ENCODE measurements around the gene SAPCD1. TPM values are rescaled to one million over a fixed set of nuclear protein-coding genes. Genes with fewer than 3 reads are reported as not detected.

SAPCD1 gene
- 2.0 to 4.2 TPM (median 3.7 TPM) in 5 replicates for total RNA-seq (2022; extraction: Qiagen RNA extraction; ENCODE audit: low read depth)

DNA sequence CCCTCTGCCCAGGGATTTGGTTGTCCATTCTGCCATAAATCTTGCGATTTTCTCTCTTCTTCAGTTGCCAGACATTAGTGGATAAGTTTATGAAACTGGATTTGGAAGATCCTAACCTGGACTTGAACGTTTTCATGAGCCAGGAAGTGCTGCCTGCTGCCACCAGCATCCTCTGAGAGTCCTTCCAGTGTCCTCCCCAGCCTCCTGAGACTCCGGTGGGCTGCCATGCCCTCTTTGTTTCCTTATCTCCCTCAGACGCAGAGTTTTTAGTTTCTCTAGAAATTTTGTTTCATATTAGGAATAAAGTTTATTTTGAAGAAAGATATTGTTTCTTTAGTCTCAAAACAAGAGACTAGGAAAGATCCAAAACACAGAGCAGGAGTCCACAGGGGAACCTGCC, at the start of gene SAPCD1:
Gene SAPCD1, plus strand, starts transcription at position 301 of the 400 bp plus-strand sequence. CDS start 399 bp downstream, outside the sequence.

DNA sequence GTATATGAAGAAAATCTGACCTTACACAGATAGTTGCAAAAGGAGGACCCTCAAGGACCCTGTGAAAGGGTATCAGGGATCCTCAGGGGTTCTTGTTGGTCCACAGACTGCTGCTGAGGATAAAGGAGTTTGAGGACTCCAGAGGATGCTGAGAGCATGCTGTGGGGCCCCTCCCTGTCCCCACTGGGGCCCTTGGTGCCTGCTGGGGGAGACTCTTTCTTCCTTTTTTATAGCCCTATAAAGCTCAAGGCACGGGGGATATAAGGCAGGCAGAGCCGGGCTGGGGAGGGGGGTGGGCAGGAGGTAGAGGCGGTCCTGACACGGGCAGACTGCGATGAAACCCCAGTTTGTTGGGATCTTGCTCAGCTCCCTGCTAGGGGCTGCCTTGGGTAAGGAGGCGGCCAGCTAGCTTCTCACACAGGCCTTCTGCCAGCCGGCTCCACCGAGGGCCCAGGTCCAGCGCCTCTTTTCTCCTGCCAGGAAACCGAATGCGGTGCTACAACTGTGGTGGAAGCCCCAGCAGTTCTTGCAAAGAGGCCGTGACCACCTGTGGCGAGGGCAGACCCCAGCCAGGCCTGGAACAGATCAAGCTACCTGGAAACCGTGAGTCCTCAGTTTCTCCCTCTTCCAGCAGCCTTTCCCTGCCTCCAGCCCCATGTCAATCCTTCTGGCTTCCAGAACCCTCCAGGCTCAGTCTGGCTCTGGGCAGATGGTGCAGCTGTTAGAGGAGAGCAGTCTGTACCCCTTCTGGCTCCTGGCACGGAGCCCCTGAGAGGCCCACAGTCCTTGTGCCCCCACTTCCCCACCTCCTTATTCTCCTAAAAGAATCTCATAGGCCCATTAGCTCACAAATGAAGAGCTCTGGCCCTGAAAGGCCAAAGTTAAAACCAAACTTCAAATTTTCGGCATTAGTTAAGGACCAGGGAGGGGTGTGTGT, 47.2 kb upstream of the SAPCD1 start, which contains the start of gene LY6G6D:
Gene LY6G6D, plus strand, starts transcription at position 327 of the 937 bp plus-strand sequence. Its CDS starts 8 bp downstream, at position 335.

DNA sequence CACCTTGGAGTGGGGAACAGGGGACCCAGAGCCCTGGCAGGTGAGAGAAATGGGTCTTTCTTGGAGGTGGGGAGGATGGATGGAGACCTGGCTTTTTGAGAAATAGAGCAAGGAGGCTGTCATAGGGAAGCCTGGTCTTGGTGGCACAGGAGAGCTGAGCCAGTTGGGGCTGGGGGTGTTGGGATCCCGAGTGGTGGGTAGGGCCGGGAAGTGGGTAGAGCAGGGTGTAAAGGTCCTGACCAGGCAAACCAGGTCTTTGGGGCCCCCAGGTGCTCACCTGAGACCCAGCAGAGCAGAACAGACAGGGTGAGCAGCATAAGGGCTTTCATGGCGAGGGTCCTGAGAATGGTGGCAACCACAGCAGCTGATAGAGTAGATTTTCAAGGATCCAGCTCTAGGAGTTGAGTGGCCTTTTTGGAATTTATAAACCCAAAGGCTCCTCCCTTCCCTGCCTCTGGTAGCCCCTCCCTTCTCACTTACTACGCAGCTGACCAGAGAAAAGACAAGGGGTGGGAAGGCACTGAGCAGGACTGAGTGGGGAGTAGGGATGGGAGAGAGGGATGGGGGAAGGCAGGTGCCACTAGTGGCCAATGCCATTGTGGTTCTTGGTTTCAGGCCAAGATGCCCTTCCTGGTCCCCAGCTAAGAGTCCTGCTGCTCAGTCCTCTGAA, 41.0 kb upstream of the SAPCD1 start, which contains the start of gene LY6G6C:
Gene LY6G6C, minus strand, starts transcription at position 396 of the 670 bp plus-strand sequence. Its CDS starts 67 bp downstream, at position 329.

DNA sequence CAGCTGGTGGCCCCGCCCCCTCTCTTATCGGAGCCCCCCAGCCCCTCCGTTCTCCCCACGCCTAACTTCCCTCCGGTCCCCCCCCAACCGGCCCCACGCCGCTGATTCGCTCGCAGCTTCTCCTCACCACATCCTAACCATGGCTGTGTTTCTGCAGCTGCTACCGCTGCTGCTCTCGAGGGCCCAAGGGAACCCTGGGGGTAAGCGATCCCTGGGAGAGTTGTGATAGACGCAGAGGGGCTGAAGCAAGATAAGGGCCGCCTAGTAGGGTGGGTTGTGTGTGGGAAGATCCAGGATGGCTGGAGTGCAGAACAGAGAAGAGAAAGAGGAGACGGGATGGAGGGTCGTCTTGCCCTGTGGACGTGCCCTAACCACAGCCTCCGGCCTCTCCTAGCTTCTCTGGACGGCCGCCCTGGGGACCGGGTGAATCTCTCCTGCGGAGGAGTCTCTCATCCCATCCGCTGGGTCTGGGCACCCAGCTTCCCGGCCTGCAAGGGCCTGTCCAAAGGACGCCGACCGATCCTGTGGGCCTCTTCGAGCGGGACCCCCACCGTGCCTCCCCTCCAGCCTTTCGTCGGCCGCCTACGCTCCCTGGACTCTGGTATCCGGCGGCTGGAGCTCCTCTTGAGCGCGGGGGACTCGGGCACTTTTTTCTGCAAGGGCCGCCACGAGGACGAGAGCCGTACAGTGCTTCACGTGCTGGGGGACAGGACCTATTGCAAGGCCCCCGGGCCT, 39.0 kb upstream of the SAPCD1 start, which contains the start of gene MPIG6B:
Gene MPIG6B, plus strand, starts transcription at position 129 of the 735 bp plus-strand sequence. Its CDS starts 11 bp downstream, at position 140.

DNA sequence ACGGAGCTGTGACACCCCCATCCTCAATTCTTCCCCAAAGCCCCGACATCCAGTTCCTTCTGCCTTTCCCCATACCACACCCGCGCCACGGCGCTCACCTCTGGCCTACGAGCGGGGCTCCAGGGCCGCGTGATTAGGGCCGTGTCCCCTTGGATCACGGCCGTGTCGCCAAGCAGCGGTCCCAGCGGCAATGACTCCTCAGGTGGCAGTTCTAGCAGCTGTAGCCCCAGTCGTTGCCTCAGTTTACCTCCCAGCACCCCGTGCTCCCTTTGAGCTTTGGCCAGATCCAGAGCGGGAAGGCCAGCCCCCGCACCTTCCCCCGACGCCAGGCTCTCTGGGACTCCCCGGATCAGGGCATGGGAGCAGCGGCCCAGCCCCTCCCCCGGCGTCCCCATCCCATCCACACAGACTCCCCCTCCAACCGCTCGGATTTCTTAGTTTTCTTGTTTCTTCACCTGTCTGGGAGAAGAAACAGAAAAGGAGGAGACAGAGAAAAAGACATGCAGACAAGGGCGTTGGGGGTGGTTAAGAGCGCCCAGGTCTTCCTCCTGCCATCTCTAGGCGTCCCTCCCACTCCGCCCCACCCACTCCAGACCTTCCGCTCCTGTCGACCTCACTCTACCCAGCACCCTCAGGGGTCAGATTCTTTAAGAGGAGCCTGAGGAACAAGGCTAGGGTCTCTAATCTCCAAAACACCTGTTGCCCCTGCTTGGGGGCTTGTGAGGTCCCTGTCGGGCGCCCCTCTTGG, 33.5 kb upstream of the SAPCD1 start, which contains the start of gene DDAH2:
Gene DDAH2, minus strand, starts transcription at position 533 of the 748 bp plus-strand sequence. Its CDS starts 138 bp downstream, at position 395.

DNA sequence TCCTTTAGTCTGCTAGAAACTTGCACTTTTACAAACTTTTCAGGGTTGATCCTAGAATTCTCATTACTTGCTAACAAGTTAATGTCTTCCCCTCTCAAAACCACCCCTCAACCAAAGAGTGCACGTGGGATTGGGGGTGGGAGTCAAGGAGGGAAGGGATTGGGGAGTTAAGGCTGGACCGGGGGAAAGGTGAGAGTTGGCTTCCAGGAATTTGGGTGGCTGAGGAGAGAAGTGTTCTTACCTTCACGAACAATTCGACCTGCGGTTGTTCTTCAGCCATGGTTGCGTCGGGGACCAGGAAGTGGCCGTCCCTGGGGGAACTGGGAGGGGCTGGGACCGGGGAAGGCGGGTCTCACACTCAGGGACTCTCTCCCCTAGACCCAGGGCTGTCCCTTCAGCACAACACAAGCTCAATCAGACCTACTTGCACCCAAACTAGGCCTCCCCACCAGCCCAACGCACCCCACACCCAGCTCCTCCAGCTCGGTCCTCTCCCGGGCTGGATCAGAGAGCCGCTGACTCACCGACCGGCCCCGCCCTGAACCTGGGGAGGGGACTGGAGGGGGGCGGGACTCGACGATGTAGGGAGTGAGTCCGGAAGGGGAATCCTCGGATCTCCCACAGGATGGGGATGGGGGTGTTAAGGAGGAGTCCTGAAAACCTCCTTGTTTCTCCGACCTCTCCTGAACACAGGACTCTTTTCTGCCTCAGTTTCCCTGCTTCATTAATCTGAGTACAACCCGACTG, 26.3 kb upstream of the SAPCD1 start, which contains the start of gene CLIC1:
Gene CLIC1, minus strand, starts transcription at position 510 of the 747 bp plus-strand sequence. Its CDS starts 230 bp downstream, at position 280.

DNA sequence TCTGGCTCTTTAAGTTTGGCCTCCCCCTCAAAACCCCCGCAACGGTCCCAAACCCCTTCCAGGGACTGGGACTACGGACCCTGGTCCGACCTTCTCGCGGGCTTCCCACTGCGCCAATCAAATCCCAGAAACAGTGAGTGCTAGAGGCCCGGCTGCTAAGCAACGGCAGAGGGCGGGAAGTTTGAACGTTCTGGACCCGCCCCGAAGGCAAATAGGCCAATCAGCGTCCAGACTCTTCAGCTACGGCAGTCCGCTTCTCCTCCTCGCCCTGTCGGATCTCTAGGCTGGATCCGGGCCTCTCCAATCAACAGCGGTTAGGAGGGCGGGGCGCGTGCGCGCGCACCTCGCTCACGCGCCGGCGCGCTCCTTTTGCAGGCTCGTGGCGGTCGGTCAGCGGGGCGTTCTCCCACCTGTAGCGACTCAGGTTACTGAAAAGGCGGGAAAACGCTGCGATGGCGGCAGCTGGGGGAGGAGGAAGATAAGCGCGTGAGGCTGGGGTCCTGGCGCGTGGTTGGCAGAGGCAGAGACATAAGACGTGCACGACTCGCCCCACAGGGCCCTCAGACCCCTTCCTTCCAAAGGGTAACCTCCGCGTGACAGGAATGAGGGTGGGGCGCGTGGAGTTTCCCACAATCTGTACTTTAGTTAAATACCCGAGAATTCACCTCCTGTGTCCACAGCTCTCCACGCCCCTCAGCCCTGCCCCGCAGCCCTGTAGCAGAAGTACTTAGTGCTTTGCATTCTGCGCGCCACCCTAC, 22.6 kb upstream of the SAPCD1 start, which contains the start of gene MSH5:
Gene MSH5, plus strand, starts transcription at position 367 of the 758 bp plus-strand sequence. CDS start 462 bp downstream, outside the sequence.

DNA sequence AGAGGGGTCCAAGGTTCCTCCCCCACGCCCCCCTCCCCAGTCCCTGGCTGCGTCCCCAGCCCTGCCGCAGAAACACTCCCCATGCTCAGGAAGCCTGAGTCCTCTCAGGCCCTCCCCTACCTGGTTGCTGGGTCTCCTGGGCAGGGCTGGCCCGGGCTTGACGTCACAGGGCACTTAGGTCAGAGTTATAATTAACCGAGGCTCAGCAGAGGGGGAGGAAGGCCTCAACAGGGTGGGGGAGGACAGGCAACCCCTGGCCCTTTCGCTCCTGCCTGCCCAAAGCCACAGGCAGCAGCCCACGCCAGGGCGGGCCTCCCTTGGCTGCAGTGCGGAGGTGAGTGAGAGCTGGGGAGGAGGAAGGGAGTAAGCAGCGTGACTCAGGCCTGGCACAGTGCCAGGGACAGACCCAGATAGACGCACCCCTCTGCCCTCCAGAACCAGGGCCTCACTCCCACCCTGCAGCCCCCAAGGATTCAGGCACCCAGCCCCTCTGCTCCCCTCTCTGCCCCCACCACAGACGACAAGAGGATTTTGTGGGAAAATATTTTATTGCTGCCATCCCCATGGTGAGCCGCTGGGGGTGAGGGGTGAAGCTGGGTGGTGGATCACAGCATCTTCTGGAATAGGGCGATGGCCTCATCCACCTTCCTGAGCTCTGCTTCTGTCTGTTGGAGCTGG, 14.7 kb downstream of the SAPCD1 start, which contains the start of gene VWA7:
Gene VWA7, minus strand, starts transcription at position 340 of the 678 bp plus-strand sequence. CDS start 549 bp downstream, outside the sequence.

DNA sequence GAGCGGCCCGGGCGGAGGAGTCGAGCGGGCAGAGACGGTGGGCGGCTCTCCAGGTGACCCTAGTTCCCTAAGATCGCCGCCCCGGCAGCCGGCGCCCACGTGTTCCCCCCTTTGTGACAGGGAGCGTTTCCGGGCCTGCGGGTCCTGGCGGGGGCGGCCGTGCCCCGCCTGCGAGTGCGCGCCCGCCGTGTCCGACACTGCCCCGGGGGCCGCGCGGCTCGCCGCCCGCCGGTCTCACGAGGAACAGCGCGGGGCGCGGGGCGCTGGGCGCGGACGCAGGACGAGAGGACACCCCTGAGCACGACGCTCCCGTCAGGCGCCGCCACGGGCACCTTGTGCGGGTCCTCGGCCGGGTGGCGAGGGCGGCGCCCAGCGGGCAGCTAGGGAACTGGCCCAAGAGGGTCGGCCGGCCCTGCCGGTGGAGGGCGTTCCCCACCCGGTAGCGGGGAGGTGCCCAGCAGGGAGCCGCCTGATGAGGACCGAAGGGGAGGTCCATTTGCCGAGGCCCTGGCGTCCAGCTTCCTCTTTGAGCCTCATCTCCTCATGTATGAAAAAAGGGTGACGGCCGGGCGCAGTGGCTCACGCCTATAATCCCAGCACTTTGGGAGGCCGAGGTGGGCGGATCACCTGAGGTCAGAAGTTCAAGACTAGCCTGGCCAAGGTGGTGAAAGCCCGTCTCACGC, 33.3 kb downstream of the SAPCD1 start, which contains the start of gene VARS1:
Gene VARS1, minus strand, starts transcription at position 137 of the 683 bp plus-strand sequence. CDS start 535 bp downstream, outside the sequence.

DNA sequence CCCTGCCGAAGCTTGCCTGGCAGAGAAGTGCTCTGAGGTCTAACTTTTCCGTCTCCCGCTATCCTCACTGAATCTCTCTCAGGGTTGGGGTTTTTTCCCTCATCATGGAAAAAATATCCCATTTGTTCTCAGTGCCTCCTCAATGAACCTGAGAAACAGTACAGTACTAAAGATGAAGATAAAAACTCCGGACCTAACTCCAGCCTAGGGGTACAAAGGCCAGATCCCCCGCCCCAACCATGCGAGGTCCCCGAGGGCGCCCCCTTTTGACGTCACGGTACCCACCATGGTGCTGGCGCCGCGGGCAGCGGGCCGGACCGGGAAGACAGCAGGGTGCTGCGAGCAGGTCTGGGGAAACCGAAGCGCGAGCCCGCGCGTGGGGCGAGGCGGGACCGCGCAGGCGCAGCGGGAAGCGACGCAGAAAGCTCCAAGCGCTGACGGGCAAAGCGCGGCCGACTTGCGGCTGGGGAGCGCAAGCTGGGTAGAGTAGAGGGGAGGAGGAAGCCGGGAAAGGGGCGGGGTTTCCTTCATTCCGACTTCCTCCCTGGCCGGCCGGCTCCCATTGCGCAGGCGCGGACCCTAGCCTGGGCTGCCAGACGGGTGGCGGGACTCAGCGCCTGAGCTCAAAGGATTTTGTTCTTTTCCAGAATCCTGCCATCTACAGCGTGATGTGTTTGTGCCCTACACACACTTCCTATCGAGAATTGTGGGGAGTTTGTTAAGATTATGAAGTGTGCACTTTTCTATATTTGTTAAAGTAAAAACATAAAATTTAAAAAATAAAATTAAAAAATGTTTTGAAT, 44.2 kb downstream of the SAPCD1 start, which contains the start of gene LSM2:
Gene LSM2, minus strand, starts transcription at position 497 of the 803 bp plus-strand sequence. Its CDS starts 209 bp downstream, at position 288.

Other genes starting within 250 kb of the SAPCD1 start
- not detected in 5 replicates for gene MCCD1, start 233.7 kb upstream of the SAPCD1 start, total RNA-seq (2022; extraction: Qiagen RNA extraction; ENCODE audit: low read depth)
- gene DDX39B, start 220.7 kb upstream of the SAPCD1 start, total RNA-seq (2022; extraction: Qiagen RNA extraction; ENCODE audit: low read depth) = 340 to 430 TPM (median 406 TPM) in 5 replicates
- gene ATP6V1G2, start 216.0 kb upstream of the SAPCD1 start, total RNA-seq (2022; extraction: Qiagen RNA extraction; ENCODE audit: low read depth) = 0.48 to 0.86 TPM (median 0.65 TPM) in 5 replicates
- gene NFKBIL1, start 215.0 kb upstream of the SAPCD1 start, total RNA-seq (2022; extraction: Qiagen RNA extraction; ENCODE audit: low read depth) = 9.3 to 11.8 TPM (median 11.3 TPM) in 5 replicates
- 0.10 TPM in 1 of 5 replicates, not detected in the others for gene LTA, start 190.4 kb upstream of the SAPCD1 start, total RNA-seq (2022; extraction: Qiagen RNA extraction; ENCODE audit: low read depth)
- 0.10 to 0.19 TPM in 2 of 5 replicates, not detected in the others for gene TNF, start 187.1 kb upstream of the SAPCD1 start, total RNA-seq (2022; extraction: Qiagen RNA extraction; ENCODE audit: low read depth)
- 0.25 to 0.57 TPM (median 0.49 TPM) in 4 of 5 replicates, not detected in the other for gene LTB, start 180.2 kb upstream of the SAPCD1 start, total RNA-seq (2022; extraction: Qiagen RNA extraction; ENCODE audit: low read depth)
- gene LST1, start 176.4 kb upstream of the SAPCD1 start, total RNA-seq (2022; extraction: Qiagen RNA extraction; ENCODE audit: low read depth) = 0.28 to 1.3 TPM in 2 of 5 replicates, not detected in the others
- not detected in 5 replicates for gene NCR3, start 169.7 kb upstream of the SAPCD1 start, total RNA-seq (2022; extraction: Qiagen RNA extraction; ENCODE audit: low read depth)
- gene AIF1, start 147.4 kb upstream of the SAPCD1 start, total RNA-seq (2022; extraction: Qiagen RNA extraction; ENCODE audit: low read depth) = not detected in 5 replicates
- 64.9 to 89.6 TPM (median 85.2 TPM) in 5 replicates for gene PRRC2A, start 141.9 kb upstream of the SAPCD1 start, total RNA-seq (2022; extraction: Qiagen RNA extraction; ENCODE audit: low read depth)
- 107 to 155 TPM (median 142 TPM) in 5 replicates for gene BAG6, start 110.0 kb upstream of the SAPCD1 start, total RNA-seq (2022; extraction: Qiagen RNA extraction; ENCODE audit: low read depth)
- gene APOM, start 106.8 kb upstream of the SAPCD1 start, total RNA-seq (2022; extraction: Qiagen RNA extraction; ENCODE audit: low read depth) = 2.8 to 3.3 TPM (median 2.9 TPM) in 5 replicates
- gene C6orf47, start 101.9 kb upstream of the SAPCD1 start, total RNA-seq (2022; extraction: Qiagen RNA extraction; ENCODE audit: low read depth) = 10.4 to 12.9 TPM (median 12.5 TPM) in 5 replicates
- gene GPANK1, start 97.7 kb upstream of the SAPCD1 start, total RNA-seq (2022; extraction: Qiagen RNA extraction; ENCODE audit: low read depth) = 10.0 to 13.7 TPM (median 13.3 TPM) in 5 replicates
- 168 to 197 TPM (median 178 TPM) in 5 replicates for gene CSNK2B, start 96.6 kb upstream of the SAPCD1 start, total RNA-seq (2022; extraction: Qiagen RNA extraction; ENCODE audit: low read depth)
- 3.7 to 6.0 TPM (median 4.3 TPM) in 5 replicates for gene LY6G5B, start 92.7 kb upstream of the SAPCD1 start, total RNA-seq (2022; extraction: Qiagen RNA extraction; ENCODE audit: low read depth)
- gene LY6G5C, start 81.6 kb upstream of the SAPCD1 start, total RNA-seq (2022; extraction: Qiagen RNA extraction; ENCODE audit: low read depth) = 0.77 to 1.9 TPM (median 1.2 TPM) in 5 replicates
- 14.1 to 20.1 TPM (median 18.3 TPM) in 5 replicates for gene ABHD16A, start 59.3 kb upstream of the SAPCD1 start, total RNA-seq (2022; extraction: Qiagen RNA extraction; ENCODE audit: low read depth)
- not detected in 5 replicates for gene LY6G6F, start 55.8 kb upstream of the SAPCD1 start, total RNA-seq (2022; extraction: Qiagen RNA extraction; ENCODE audit: low read depth)
- not detected in 5 replicates for gene LY6G6D, start 47.3 kb upstream of the SAPCD1 start, total RNA-seq (2022; extraction: Qiagen RNA extraction; ENCODE audit: low read depth)
- 0.20 TPM in 1 of 5 replicates, not detected in the others for gene LY6G6C, start 40.9 kb upstream of the SAPCD1 start, total RNA-seq (2022; extraction: Qiagen RNA extraction; ENCODE audit: low read depth)
- not detected in 5 replicates for gene MPIG6B, start 39.3 kb upstream of the SAPCD1 start, total RNA-seq (2022; extraction: Qiagen RNA extraction; ENCODE audit: low read depth)
- 26.5 to 32.4 TPM (median 29.4 TPM) in 5 replicates for gene DDAH2, start 33.4 kb upstream of the SAPCD1 start, total RNA-seq (2022; extraction: Qiagen RNA extraction; ENCODE audit: low read depth)
- gene CLIC1, start 26.1 kb upstream of the SAPCD1 start, total RNA-seq (2022; extraction: Qiagen RNA extraction; ENCODE audit: low read depth) = 476 to 542 TPM (median 495 TPM) in 5 replicates
- gene MSH5, start 22.7 kb upstream of the SAPCD1 start, total RNA-seq (2022; extraction: Qiagen RNA extraction; ENCODE audit: low read depth) = 10.2 to 14.3 TPM (median 13.0 TPM) in 5 replicates
- 1.2 to 2.0 TPM (median 1.7 TPM) in 5 replicates for gene VWA7, start 14.7 kb downstream of the SAPCD1 start, total RNA-seq (2022; extraction: Qiagen RNA extraction; ENCODE audit: low read depth)
- 50.9 to 59.8 TPM (median 55.8 TPM) in 5 replicates for gene VARS1, start 33.1 kb downstream of the SAPCD1 start, total RNA-seq (2022; extraction: Qiagen RNA extraction; ENCODE audit: low read depth)
- 54.4 to 77.8 TPM (median 60.7 TPM) in 5 replicates for gene LSM2, start 44.3 kb downstream of the SAPCD1 start, total RNA-seq (2022; extraction: Qiagen RNA extraction; ENCODE audit: low read depth)
- gene HSPA1L, start 52.6 kb downstream of the SAPCD1 start, total RNA-seq (2022; extraction: Qiagen RNA extraction; ENCODE audit: low read depth) = 1.2 to 1.5 TPM (median 1.2 TPM) in 5 replicates
- gene HSPA1A, start 52.9 kb downstream of the SAPCD1 start, total RNA-seq (2022; extraction: Qiagen RNA extraction; ENCODE audit: low read depth) = 157 to 340 TPM (median 232 TPM) in 5 replicates
- 120 to 260 TPM (median 177 TPM) in 5 replicates for gene HSPA1B, start 65.1 kb downstream of the SAPCD1 start, total RNA-seq (2022; extraction: Qiagen RNA extraction; ENCODE audit: low read depth)
- gene NEU1, start 100.2 kb downstream of the SAPCD1 start, total RNA-seq (2022; extraction: Qiagen RNA extraction; ENCODE audit: low read depth) = 21.7 to 35.4 TPM (median 28.7 TPM) in 5 replicates
- 0.07 to 0.30 TPM in 2 of 5 replicates, not detected in the others for gene SLC44A4, start 116.3 kb downstream of the SAPCD1 start, total RNA-seq (2022; extraction: Qiagen RNA extraction; ENCODE audit: low read depth)
- 22.5 to 32.0 TPM (median 30.5 TPM) in 5 replicates for gene EHMT2, start 135.0 kb downstream of the SAPCD1 start, total RNA-seq (2022; extraction: Qiagen RNA extraction; ENCODE audit: low read depth)
- 3.1 to 4.9 TPM (median 4.2 TPM) in 5 replicates for gene ZBTB12, start 139.4 kb downstream of the SAPCD1 start, total RNA-seq (2022; extraction: Qiagen RNA extraction; ENCODE audit: low read depth)
- gene C2, start 165.1 kb downstream of the SAPCD1 start, total RNA-seq (2022; extraction: Qiagen RNA extraction; ENCODE audit: low read depth) = 0.15 to 0.45 TPM (median 0.35 TPM) in 5 replicates
- gene CFB, start 183.4 kb downstream of the SAPCD1 start, total RNA-seq (2022; extraction: Qiagen RNA extraction; ENCODE audit: low read depth) = 2.0 to 3.3 TPM (median 2.9 TPM) in 5 replicates
- 75.3 to 97.3 TPM (median 88.3 TPM) in 5 replicates for gene NELFE, start 196.3 kb downstream of the SAPCD1 start, total RNA-seq (2022; extraction: Qiagen RNA extraction; ENCODE audit: low read depth)
- 19.8 to 25.9 TPM (median 24.7 TPM) in 5 replicates for gene SKIC2, start 196.5 kb downstream of the SAPCD1 start, total RNA-seq (2022; extraction: Qiagen RNA extraction; ENCODE audit: low read depth)
- gene DXO, start 209.5 kb downstream of the SAPCD1 start, total RNA-seq (2022; extraction: Qiagen RNA extraction; ENCODE audit: low read depth) = 11.0 to 14.3 TPM (median 11.9 TPM) in 5 replicates
- gene C4A, start 219.4 kb downstream of the SAPCD1 start, total RNA-seq (2022; extraction: Qiagen RNA extraction; ENCODE audit: low read depth) = 0.50 to 1.7 TPM (median 0.99 TPM) in 5 replicates